Astrocyte (in vitro differentiated cells and primary cell): ENCODE data around the gene CFDP1.

ENCODE experiments used
- EZH2 ChIP-seq: IDR thresholded peaks from 2 replicates; pipeline ENCODE4 v1.6.1; 2012; ENCODE audit warnings: mild to moderate bottlenecking, low read length, inconsistent platforms; ENCODE audit not compliant: insufficient read depth
- TF ChIP-seq, protein P1 (sequence below): IDR thresholded peaks from 2 replicates; pipeline ENCODE4 v1.5.1; 2011; ENCODE audit warnings: low read depth, mild to moderate bottlenecking, inconsistent platforms, low read length, moderate library complexity; ENCODE audit not compliant: insufficient read depth

- TF ChIP-seq, protein P1, sequence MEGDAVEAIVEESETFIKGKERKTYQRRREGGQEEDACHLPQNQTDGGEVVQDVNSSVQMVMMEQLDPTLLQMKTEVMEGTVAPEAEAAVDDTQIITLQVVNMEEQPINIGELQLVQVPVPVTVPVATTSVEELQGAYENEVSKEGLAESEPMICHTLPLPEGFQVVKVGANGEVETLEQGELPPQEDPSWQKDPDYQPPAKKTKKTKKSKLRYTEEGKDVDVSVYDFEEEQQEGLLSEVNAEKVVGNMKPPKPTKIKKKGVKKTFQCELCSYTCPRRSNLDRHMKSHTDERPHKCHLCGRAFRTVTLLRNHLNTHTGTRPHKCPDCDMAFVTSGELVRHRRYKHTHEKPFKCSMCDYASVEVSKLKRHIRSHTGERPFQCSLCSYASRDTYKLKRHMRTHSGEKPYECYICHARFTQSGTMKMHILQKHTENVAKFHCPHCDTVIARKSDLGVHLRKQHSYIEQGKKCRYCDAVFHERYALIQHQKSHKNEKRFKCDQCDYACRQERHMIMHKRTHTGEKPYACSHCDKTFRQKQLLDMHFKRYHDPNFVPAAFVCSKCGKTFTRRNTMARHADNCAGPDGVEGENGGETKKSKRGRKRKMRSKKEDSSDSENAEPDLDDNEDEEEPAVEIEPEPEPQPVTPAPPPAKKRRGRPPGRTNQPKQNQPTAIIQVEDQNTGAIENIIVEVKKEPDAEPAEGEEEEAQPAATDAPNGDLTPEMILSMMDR = no peak
- TF ChIP-seq EZH2 = no peak
Measured at GRCh38 chr16:75248536-75249380, 184.5 kb downstream of the CFDP1 start.
